ENCODE results near the gene ING1. TPM values are rescaled to one million over a fixed set of nuclear protein-coding genes. Genes with fewer than 3 reads are reported as not detected.

ING1 gene
- total RNA-seq, 2 donors from 2014 or later = 11.6 to 26.3 TPM

GRCh38 chr13:110766671-110767430, 53.4 kb downstream of the ING1 start:
- ATAC-seq (ENCODE audit: insufficient number of reproducible peaks, low FRiP score, low read depth) (no peak), DNase-seq (ENCODE audit: low spot score) (no peak)
- Histone ChIP-seq H3K27ac (no peak overlapping the region), H3K36me3 (no peaks in the 10 kb centered on the region), H3K4me3 (no peak overlapping the region), H3K27me3 (replicated peaks; ENCODE audit: insufficient read depth) (no peaks in the 10 kb centered on the region), H3K4me1 (ENCODE audit: control insufficient read depth in 1 of 2, low read depth in 2 of 2) (no peaks in the 10 kb centered on the region), H3K9me3 (no peaks in the 10 kb centered on the region)
- TF ChIP-seq, protein P1, sequence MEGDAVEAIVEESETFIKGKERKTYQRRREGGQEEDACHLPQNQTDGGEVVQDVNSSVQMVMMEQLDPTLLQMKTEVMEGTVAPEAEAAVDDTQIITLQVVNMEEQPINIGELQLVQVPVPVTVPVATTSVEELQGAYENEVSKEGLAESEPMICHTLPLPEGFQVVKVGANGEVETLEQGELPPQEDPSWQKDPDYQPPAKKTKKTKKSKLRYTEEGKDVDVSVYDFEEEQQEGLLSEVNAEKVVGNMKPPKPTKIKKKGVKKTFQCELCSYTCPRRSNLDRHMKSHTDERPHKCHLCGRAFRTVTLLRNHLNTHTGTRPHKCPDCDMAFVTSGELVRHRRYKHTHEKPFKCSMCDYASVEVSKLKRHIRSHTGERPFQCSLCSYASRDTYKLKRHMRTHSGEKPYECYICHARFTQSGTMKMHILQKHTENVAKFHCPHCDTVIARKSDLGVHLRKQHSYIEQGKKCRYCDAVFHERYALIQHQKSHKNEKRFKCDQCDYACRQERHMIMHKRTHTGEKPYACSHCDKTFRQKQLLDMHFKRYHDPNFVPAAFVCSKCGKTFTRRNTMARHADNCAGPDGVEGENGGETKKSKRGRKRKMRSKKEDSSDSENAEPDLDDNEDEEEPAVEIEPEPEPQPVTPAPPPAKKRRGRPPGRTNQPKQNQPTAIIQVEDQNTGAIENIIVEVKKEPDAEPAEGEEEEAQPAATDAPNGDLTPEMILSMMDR (IDR thresholded peaks at IDR 0.05) = no peak

DNA sequence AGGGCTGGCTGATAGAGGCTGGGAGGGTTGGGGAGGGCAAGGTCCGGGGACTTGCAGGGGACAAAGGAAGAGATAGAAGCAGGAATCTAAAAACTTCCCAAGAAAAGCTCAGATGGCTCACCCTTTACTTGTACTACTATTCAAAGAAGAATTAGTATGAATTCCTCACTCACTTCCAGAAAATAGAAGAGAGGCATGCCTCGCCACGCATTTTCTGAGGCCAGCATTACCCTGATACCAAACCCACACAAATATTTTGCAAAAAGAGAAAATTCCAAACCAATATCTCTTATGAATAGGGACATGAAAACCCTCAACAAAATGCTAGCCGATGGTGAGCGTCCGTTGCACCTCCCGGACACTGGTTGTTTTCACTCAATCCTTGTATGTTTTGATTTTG, 54.0 kb downstream of the ING1 start:
- TF ChIP-seq, protein P1 (IDR thresholded peaks at IDR 0.05) = no peak
- Histone ChIP-seq H3K27ac (no peak overlapping the region), H3K4me3 (no peak overlapping the region), H3K4me1 (ENCODE audit: control insufficient read depth in 1 of 2, low read depth in 2 of 2) (no peaks in the 10 kb centered on the region), H3K9me3 (no peaks in the 10 kb centered on the region), H3K27me3 (replicated peaks; ENCODE audit: insufficient read depth) (no peaks in the 10 kb centered on the region), H3K36me3 (no peaks in the 10 kb centered on the region)
- ATAC-seq (ENCODE audit: insufficient number of reproducible peaks, low FRiP score, low read depth) = no peak
- DNase-seq (ENCODE audit: low spot score) = no peak

DNA sequence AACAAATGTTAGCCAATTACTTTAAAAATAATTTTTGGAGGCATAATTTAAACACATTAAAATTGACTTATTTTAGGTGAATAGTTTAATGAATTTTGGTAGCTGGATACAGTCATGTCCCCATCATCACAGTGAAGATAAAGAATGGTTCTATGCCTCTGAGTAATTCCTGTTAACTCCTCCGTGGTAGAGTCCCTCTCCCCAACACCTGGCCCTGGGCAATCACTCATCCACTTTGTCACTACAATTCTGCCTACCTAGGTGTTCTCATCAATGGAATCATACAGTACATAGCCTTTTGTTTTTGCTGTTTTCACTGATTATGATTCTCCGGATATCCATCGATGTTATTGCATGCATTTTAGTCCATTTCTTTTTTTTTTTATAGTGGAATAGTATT, 55.6 kb downstream of the ING1 start:
- no peaks in the 10 kb centered on the region for H3K36me3 ChIP-seq
- DNase-seq (ENCODE audit: low spot score) (no peak), ATAC-seq (ENCODE audit: insufficient number of reproducible peaks, low FRiP score, low read depth) (no peak)
- no peaks in the 10 kb centered on the region for H3K9me3 ChIP-seq
- TF ChIP-seq, protein P1 (IDR thresholded peaks at IDR 0.05) = no peak
- H3K27me3 ChIP-seq (replicated peaks; ENCODE audit: insufficient read depth) = no peaks in the 10 kb centered on the region
- H3K4me3 ChIP-seq = no peak overlapping the region
- H3K4me1 ChIP-seq (ENCODE audit: control insufficient read depth in 1 of 2, low read depth in 2 of 2) = no peaks in the 10 kb centered on the region
- no peak overlapping the region for H3K27ac ChIP-seq

DNA sequence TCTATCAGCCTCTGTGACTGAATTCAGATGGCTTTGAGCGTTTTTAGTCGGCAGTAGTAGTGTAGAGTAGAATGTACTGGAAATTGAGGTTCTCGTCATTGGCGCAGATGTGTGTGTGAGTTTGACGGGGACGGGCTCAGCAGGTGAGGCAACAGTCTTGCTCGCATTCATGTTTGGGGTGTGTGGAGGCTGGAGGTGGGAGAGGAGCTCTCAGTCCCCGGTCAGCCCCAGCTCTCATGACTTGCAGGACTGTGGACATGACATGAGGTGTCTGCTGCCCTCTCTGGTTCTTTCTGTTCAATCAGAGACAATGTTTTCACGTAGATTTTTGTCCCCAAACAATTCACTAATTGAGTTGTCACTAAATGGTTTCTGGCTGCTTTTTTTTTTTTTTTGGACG, 57.2 kb downstream of the ING1 start:
- TF ChIP-seq, protein P1 (IDR thresholded peaks at IDR 0.05) = no peak

DNA sequence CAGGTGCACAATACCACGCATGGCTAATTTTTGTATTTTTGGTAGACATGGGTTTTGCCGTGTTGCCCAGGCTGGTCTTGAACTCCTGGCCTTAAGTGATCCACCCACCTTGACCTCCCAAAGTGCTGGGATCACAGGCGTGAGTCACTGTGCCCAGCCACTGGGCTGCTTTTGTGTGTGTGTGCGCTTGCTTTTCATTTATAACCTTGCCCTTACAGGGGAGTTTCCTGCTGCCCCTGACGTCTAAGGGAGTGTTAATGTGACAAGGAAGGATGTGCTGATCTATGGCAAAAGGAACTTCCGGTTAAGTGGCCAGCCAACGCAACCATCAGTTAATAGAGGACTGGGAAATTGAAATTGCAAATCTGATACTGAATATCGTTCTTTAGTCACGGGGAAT, 57.7 kb downstream of the ING1 start:
- Histone ChIP-seq H3K4me3 (no peak overlapping the region), H3K4me1 (ENCODE audit: control insufficient read depth in 1 of 2, low read depth in 2 of 2) (no peaks in the 10 kb centered on the region), H3K27ac (no peak overlapping the region), H3K27me3 (replicated peaks; ENCODE audit: insufficient read depth) (no peaks in the 10 kb centered on the region), H3K36me3 (no peaks in the 10 kb centered on the region), H3K9me3 (no peaks in the 10 kb centered on the region)
- DNase-seq (ENCODE audit: low spot score) (no peak), ATAC-seq (ENCODE audit: insufficient number of reproducible peaks, low FRiP score, low read depth) (no peak)
- TF ChIP-seq, protein P1 (IDR thresholded peaks at IDR 0.05) = no peak

More for the DNA sequence above, 57.2 kb downstream of the ING1 start:
- H3K27me3 ChIP-seq (replicated peaks; ENCODE audit: insufficient read depth) = no peaks in the 10 kb centered on the region
- H3K4me1 ChIP-seq (ENCODE audit: control insufficient read depth in 1 of 2, low read depth in 2 of 2) = no peaks in the 10 kb centered on the region
- H3K4me3 ChIP-seq = no peak overlapping the region
- no peak for ATAC-seq (ENCODE audit: insufficient number of reproducible peaks, low FRiP score, low read depth)
- no peak overlapping the region for H3K27ac ChIP-seq
- H3K9me3 ChIP-seq = no peaks in the 10 kb centered on the region
- DNase-seq (ENCODE audit: low spot score) = no peak
- H3K36me3 ChIP-seq = no peaks in the 10 kb centered on the region

Measured in thoracic aorta (tissue), 2 donors.